Aorta (tissue), 5 donors: ENCODE measurements around the gene POLE. TPM values are rescaled to one million over a fixed set of nuclear protein-coding genes. Genes with fewer than 3 reads are reported as not detected.

ENCODE experiments used
- ATAC-seq: fragments of 200-7000 bp; cut with Tn5 transposase; one replicate; pipeline ENCODE4 v1.9.1; 2022; ENCODE audit warnings: moderate library complexity; ENCODE audit not compliant: low FRiP score
- DNase-seq, 2 donors: peaks; one replicate each; pipeline ENCODE4 v3.0.0-alpha.2; 2020
- H3K27ac ChIP-seq, 2 donors: one replicate each; pipeline ENCODE4 v1.5.1; 2013; ENCODE audit warnings: low read length in 2 of 2, mild to moderate bottlenecking in 2 of 2, moderate library complexity in 2 of 2, control low read depth in 1 of 2, inconsistent platforms in 1 of 2, low read depth in 1 of 2
- H3K27me3 ChIP-seq, 2 donors: one replicate each; pipeline ENCODE4 v1.6.1; 2013; ENCODE audit warnings: control low read depth in 1 of 2, low read length in 1 of 2, mild to moderate bottlenecking in 1 of 2, moderate library complexity in 1 of 2; ENCODE audit not compliant: insufficient read depth in 2 of 2, control insufficient read depth in 1 of 2
- H3K36me3 ChIP-seq, 2 donors: one replicate each; pipeline ENCODE4 v1.6.1; 2013; ENCODE audit warnings: control low read depth in 1 of 2, low read length in 1 of 2, mild to moderate bottlenecking in 1 of 2; ENCODE audit not compliant: insufficient read depth in 2 of 2, control insufficient read depth in 1 of 2
- H3K4me1 ChIP-seq, 2 donors: one replicate each; pipeline ENCODE4 v1.6.1; 2013; ENCODE audit warnings: low read length in 2 of 2, control low read depth in 1 of 2, mild to moderate bottlenecking in 1 of 2, moderate library complexity in 1 of 2; ENCODE audit not compliant: insufficient read depth in 2 of 2, control insufficient read depth in 1 of 2
- H3K4me3 ChIP-seq, 2 donors: one replicate each; pipeline ENCODE4 v1.5.1; 2013; ENCODE audit warnings: low read length in 2 of 2, control low read depth in 1 of 2, mild to moderate bottlenecking in 1 of 2
- H3K9me3 ChIP-seq: one replicate; pipeline ENCODE4 v1.6.1; 2013; ENCODE audit warnings: mild to moderate bottlenecking, low read length; ENCODE audit not compliant: control insufficient read depth
- WGBS, 2 donors: extraction: QIAGEN DNeasy Blood & Tissue Kit; methylation state at CpG; one replicate each; pipeline ENCODE4 v1.1.7; 2013; 5-methylcytosine and 5-hydroxymethylcytosine counted together
- intact Hi-C, 2 donors: fragments of 100-400 bp; cut with DNase I; formaldehyde crosslinking; loops; one replicate each; pipeline versions ENCODE4 v1.14.2 to v1.15.0; 2022
- polyA plus RNA-seq, 2 donors: library from polyadenylated mRNA; stranded (reverse); fragments of 200-250 nt; gene quantifications; one replicate each; pipeline ENCODE4 v1.2.3, GENCODE V29; 2013
- total RNA-seq, 2 donors: library from RNA; stranded (reverse); fragmentation: NEBNext Ultra II Directional; extraction: Animal tissue kit (Norgen Biotek cat#: 25700); gene quantifications; one replicate each; pipeline ENCODE4 v1.2.1, GENCODE V29; 2021
- donor health status: healthy with polysubstance abuse.
- donor health status: Bipolar disorder and iron deficiency.
- donor health status: DM: no; HTN: no; CAD: no.
- donor health status: DM: no; HTN: no; CAD: no.
- donor health status: DM: yes; HTN: yes; CAD: no.

POLE gene
- total and polyA plus RNA-seq, 4 donors, result 7.5 to 46.8 (median 37.2) TPM

DNA sequence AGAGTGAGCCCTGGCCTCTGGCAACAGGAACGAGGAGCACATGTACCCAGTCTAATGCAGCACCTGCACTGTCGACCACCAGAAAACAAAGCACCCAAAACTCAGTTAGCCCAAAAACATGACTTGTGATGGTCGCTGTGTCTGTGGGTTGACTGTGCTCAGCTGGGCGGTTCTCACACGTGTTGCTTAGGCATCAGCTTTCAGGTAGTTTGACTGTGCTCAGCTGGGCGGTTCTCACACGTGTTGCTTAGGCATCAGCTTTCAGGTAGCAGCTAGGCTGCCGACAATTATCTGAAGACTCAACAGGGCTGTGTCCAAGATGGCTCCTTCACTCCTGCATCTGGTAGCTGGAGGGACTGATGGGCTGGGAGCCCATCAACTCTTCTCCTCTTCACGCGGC is 75.5 kb downstream of the POLE start:
- Histone ChIP-seq H3K9me3 (peaks cover 2% of the 10 kb centered on the region), H3K4me1 (no peaks in the 10 kb centered on the region), H3K27ac (no peak overlapping the region), H3K27me3 (no peaks in the 10 kb centered on the region), H3K4me3 (no peak overlapping the region), H3K36me3 (no peaks in the 10 kb centered on the region)
- WGBS, 2 donors, result 95% methylated on average over 10 of the region's 10 CpGs
- no peak for ATAC-seq
- no peak for DNase-seq
- intact Hi-C loops, result loop anchor here in 1 of 2 donors (2.0 to 5.0 kb wide), 2 partner anchors 195 to 454 kb away; no protein-coding TSS in a partner anchor

DNA sequence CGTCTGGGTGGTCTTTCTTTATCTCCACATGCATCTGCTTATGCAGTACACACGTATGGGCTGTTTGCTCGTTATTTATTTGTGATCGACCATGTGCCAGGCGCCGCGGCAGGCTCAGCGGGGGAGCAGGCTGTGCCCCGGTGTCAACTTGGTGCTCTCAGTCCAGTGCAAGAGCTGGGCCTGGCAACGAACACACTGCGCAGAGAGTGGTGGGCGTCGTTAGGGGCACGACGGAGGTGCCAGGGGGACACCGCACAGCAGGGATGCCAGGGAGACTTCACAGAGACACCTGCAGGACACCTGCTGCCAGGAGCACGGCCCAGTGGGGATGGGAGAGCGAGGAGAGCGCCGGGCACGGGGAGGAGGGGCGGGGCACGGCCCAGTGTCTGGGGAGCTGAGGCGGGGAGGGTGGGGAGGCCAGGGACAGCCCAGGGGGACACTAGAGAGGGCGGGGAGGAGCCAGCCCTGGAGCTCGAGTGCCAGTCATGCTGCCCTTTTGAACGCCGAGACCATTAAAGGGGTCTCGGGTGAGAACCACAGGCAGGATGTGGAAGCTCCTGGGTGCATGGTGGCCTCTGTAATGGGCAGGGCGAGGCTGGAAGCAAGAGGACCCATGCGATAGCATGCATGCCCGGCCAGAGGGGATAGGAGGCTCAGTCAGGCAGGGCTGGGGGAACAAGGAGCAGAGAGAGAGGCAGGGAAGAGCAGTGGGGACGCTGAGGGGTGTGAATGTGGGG is 76.1 kb downstream of the POLE start:
- Histone ChIP-seq H3K27ac (no peak overlapping the region), H3K4me3 (no peak overlapping the region), H3K9me3 (peaks cover 2% of the 10 kb centered on the region), H3K27me3 (no peaks in the 10 kb centered on the region), H3K4me1 (no peaks in the 10 kb centered on the region), H3K36me3 (no peaks in the 10 kb centered on the region)
- DNase-seq (no peak), ATAC-seq (no peak)
- 73 to 79% methylated on average over 33 of the region's 33 CpGs for WGBS, 2 donors
- intact Hi-C loops, result loop anchor here in 1 of 2 donors (2.0 to 5.0 kb wide), 2 partner anchors 194 to 454 kb away; no protein-coding TSS in a partner anchor

DNA sequence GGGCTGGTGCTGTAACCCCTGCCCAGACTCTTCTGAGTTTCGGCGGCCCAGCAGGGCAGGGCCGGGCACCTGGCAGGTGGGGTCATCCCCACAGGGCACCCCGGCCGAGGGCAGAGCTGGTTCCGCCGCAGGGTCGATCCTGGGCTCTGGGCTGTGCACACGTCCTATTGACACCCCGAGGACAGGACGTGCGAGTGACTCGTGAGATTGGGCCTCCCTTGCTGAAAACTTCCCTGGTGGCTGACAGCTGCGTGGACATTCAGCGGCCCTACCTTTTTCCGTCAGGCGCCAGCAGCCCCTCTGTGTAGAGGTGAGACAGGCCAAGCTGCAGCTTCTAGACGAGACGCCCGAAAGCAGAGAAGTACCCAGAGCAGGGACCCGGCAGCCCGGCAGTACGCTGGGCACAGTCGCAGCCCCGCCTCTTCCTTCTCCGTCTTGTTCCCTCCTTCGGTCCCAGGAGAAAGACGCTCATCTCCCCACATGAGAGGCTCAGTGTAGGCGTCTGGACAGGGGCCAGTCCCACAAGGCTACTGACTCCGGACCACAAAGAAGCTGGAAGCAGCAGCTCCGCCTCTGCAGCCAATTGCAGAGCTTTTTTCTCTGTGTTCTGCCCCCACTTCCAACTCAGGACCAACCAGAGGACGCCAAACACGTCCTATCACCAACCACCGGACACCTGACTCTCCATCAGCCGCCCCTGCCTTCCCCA is 76.9 kb downstream of the POLE start, which contains the start of gene LRCOL1:
TSS of gene LRCOL1 (minus strand) at position 532 of the 709 bp plus-strand sequence. CDS start 4,331 bp downstream, outside the sequence.
- H3K27me3 ChIP-seq, result no peaks in the 10 kb centered on the region
- ATAC-seq, result no peak
- 29 to 32% methylated on average over 34 to 35 of the region's 35 CpGs for WGBS, 2 donors

DNA sequence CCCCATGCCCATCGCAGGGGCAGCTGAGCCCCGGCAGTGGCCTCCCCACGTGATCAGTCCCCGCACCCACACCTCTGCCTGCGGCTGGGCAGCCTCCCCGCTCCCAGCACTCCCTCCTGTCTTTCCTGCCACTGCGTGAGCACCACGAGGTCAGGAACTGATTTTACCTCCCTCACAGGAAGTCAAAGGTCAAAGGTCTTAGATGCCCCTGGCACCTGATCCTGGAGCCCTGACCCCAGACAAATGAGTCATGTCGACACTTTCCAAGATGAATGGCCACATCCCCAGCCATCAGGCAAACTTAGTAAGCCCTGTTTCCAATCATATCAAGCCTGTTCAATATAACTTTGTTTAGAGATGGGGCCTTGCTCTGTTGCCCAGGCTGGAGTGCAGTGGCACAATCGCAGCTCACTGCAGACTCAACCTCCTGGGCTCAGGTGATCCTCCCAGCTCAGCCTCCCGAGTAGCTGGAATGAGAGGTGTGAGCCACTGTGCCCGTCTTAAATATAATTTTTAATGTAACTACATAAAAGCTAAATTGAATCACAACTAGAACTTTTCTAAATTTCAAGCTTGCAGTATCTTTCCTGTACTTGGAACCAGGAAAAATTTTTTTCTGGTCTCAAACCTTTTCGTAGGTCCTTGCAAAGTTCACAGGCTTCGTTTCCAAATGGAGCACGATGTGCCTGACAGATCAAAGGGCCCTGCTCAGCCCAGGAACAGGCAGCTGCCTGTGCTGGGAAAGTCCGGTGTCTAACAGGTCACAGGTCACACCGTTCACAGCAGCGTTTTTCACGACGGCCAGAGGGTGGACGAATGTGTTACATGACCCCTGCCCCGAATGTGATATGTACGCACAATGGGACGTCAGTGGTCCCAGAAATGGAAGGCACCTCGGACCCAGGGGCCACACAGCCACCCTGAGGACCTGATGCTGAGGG is 78.6 kb downstream of the POLE start:
- no peaks in the 10 kb centered on the region for H3K27me3 ChIP-seq

More for the DNA sequence above, 76.9 kb downstream of the POLE start, which contains the start of gene LRCOL1:
- DNase-seq, result peak in 1 of 2 donors; percentile 80
- H3K4me3 ChIP-seq, result no peak within 1 kb of the TSS
- intact Hi-C loops, result loop anchor here in 1 of 2 donors (2.0 to 5.0 kb wide), 2 partner anchors 193 to 453 kb away; no protein-coding TSS in a partner anchor
- H3K36me3 ChIP-seq, result no peaks in the 10 kb centered on the region
- no peaks in the 10 kb centered on the region for H3K4me1 ChIP-seq
- H3K27ac ChIP-seq, result no peak within 1 kb of the TSS
- H3K9me3 ChIP-seq, result peaks cover 2% of the 10 kb centered on the region

DNA sequence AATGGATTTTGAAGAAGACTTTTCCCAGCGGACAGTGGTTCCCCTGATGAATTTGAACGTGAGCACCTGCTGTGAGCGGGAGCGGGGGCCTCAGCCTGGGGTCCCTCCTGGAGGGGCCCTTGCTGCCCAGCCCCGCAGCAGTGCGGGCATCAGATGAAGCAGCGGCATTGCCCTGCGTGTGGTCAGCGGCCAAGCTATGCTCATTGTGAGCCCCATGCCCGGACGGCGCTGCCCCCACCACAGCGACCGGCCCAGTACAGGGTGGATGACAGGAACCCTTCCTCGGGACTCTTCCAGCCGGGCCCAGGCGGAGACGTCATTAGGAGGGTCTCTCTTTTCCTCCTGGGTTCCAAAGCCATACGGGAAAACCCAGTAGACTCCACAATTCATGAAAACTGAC is 80.2 kb downstream of the POLE start:
- Histone ChIP-seq H3K27me3 (no peaks in the 10 kb centered on the region), H3K9me3 (peaks cover 2% of the 10 kb centered on the region), H3K27ac (no peak overlapping the region), H3K4me3 (no peak overlapping the region), H3K36me3 (no peaks in the 10 kb centered on the region), H3K4me1 (no peaks in the 10 kb centered on the region)
- peak in 1 of 2 donors; percentile 71 for DNase-seq
- intact Hi-C loops, result no loop called here
- WGBS, 2 donors, result 62 to 69% methylated on average over 19 of the region's 19 CpGs
- no peak for ATAC-seq

More for the DNA sequence above, 78.6 kb downstream of the POLE start:
- 52 to 53% methylated on average over 25 of the region's 25 CpGs for WGBS, 2 donors
- Histone ChIP-seq H3K4me3 (no peak overlapping the region), H3K9me3 (peaks cover 2% of the 10 kb centered on the region), H3K36me3 (no peaks in the 10 kb centered on the region), H3K4me1 (no peaks in the 10 kb centered on the region), H3K27ac (no peak overlapping the region)
- intact Hi-C loops, result no loop called here
- no peak for ATAC-seq
- DNase-seq, result no peak

DNA sequence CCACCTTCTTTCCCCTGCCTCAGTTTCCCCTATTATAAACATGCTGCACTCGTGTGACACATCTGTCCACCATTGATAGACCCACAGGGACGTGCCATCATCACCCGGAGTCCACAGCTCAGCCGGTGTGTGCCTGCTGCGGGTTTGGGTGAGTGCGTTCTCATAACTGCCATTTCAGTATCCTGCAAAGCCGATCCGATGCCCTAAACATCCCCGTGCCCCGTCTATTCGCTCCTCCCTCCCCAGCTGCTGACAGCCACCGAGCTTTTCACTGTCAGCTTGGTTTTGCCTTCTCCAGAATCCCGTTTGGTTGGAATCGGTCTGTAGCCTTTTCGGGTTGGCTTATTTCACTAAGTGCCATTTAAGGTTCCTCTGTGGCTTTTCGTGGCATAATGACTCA is 80.7 kb downstream of the POLE start:
- 35 to 42% methylated on average over 16 of the region's 16 CpGs for WGBS, 2 donors
- Histone ChIP-seq H3K9me3 (peaks cover 2% of the 10 kb centered on the region), H3K4me3 (no peak overlapping the region), H3K27ac (no peak overlapping the region), H3K36me3 (no peaks in the 10 kb centered on the region), H3K4me1 (no peaks in the 10 kb centered on the region), H3K27me3 (no peaks in the 10 kb centered on the region)
- ATAC-seq, result no peak
- intact Hi-C loops, result no loop called here
- DNase-seq, result no peak

DNA sequence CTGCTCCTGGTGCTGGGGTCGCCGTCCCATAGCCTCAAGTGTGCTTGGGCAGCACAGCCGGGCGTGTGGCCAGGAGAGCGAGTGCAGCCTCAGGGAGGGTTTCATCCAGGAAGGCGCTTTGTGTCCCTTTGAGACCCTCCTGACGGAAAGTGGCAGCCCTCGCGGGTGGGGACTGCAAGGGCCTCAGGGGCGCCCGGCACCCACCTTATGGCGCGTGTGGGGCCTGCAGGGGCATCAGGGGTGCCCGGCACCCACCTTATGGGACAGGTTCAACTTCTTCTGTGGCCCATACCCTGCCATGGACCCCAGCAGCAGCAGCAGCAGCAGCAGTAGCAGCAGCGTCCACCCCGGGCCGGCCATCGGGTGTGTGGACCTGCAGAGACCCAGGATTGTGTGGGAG is 81.2 kb downstream of the POLE start:
- intact Hi-C loops, result no loop called here
- no peaks in the 10 kb centered on the region for H3K27me3 ChIP-seq

More for the DNA sequence above, 81.2 kb downstream of the POLE start:
- H3K4me3 ChIP-seq, result no peak overlapping the region
- H3K36me3 ChIP-seq, result no peaks in the 10 kb centered on the region
- H3K27ac ChIP-seq, result no peak overlapping the region
- ATAC-seq, result no peak
- H3K4me1 ChIP-seq, result no peaks in the 10 kb centered on the region
- DNase-seq, result peak in 1 of 2 donors; percentile 68
- no peaks in the 10 kb centered on the region for H3K9me3 ChIP-seq
- 81 to 87% methylated on average over 18 of the region's 18 CpGs for WGBS, 2 donors
